Keratinocyte (primary cell): Measurements from ENCODE around the gene NDUFAF2. TPM values are rescaled to one million over a fixed set of nuclear protein-coding genes. Genes with fewer than 3 reads are reported as not detected.
A peak's percentile ranks its signal among the peaks of the same experiment; 100 is the strongest.

Source experiments
- DNase-seq: peaks from one replicate; pipeline ENCODE4 v3.0.0-alpha.2; 2011; ENCODE audit warnings: low read depth, missing footprints, low spot score
- FAIRE-seq: peaks from 2 replicates; lab custom pipeline; 2011; peaks lifted over from hg19 to GRCh38; lab: Jason Lieb, UNC
- H2AFZ ChIP-seq: 2 replicates; pipeline ENCODE4 v1.6.0; 2012; ENCODE audit warnings: low read length, control low read depth, inconsistent platforms; ENCODE audit not compliant: control insufficient read depth
- H3K27ac ChIP-seq: 2 replicates; pipeline ENCODE4 v1.5.1; 2011; ENCODE audit warnings: low read length; ENCODE audit not compliant: control insufficient read depth, insufficient read depth
- H3K27me3 ChIP-seq: 3 replicates; pipeline ENCODE4 v1.6.0; 2011; ENCODE audit warnings: low read length; ENCODE audit not compliant: control insufficient read depth, insufficient read depth; ENCODE audit errors: extremely low read depth
- H3K36me3 ChIP-seq, 2 experiments: 2 replicates in 1 of 2; 3 replicates in 1 of 2; pipeline ENCODE4 v1.5.1; 2011; ENCODE audit warnings: low read length in 2 of 2, mild to moderate bottlenecking in 1 of 2; ENCODE audit not compliant: control insufficient read depth in 2 of 2, insufficient read depth in 2 of 2; ENCODE audit errors: extremely low read depth in 1 of 2
- H3K4me1 ChIP-seq: 3 replicates; pipeline ENCODE4 v1.5.1; 2011; ENCODE audit warnings: low read length; ENCODE audit not compliant: control insufficient read depth, insufficient read depth; ENCODE audit errors: extremely low read depth
- H3K4me2 ChIP-seq: 3 replicates; pipeline ENCODE4 v1.6.0; 2011; ENCODE audit warnings: low read depth, low read length; ENCODE audit not compliant: control insufficient read depth, insufficient read depth; ENCODE audit errors: extremely low read depth
- H3K4me3 ChIP-seq, 3 experiments: fragments of 200-600 bp in 1 of 3; sonication (generic) in 1 of 3; 2 replicates in 2 of 3; 3 replicates in 1 of 3; pipeline ENCODE4 v1.5.1; 2011 to 2016; ENCODE audit warnings: low read length in 3 of 3, mild to moderate bottlenecking in 3 of 3, control low read depth in 2 of 3, inconsistent platforms in 1 of 3, low read depth in 1 of 3, mixed read lengths in 1 of 3, mixed run types in 1 of 3, moderate library complexity in 1 of 3; ENCODE audit not compliant: control insufficient read depth in 2 of 3, insufficient read depth in 2 of 3; ENCODE audit errors: extremely low read depth in 1 of 3
- H3K79me2 ChIP-seq: 2 replicates; pipeline ENCODE4 v1.6.0; 2012; ENCODE audit warnings: low read length; ENCODE audit not compliant: control insufficient read depth, insufficient read depth
- H3K9ac ChIP-seq: 3 replicates; pipeline ENCODE4 v1.6.0; 2011; ENCODE audit warnings: low read length; ENCODE audit not compliant: control insufficient read depth, insufficient read depth; ENCODE audit errors: extremely low read depth
- H3K9me1 ChIP-seq: 3 replicates; pipeline ENCODE4 v1.6.0; 2011; ENCODE audit warnings: low read length; ENCODE audit not compliant: control insufficient read depth, insufficient read depth; ENCODE audit errors: extremely low read depth
- H3K9me3 ChIP-seq: 2 replicates; pipeline ENCODE4 v1.5.1; 2012; ENCODE audit warnings: low read depth, low read length; ENCODE audit not compliant: control insufficient read depth
- H4K20me1 ChIP-seq: 3 replicates; pipeline ENCODE4 v1.6.0; 2011; ENCODE audit warnings: low read length; ENCODE audit not compliant: control insufficient read depth, insufficient read depth; ENCODE audit errors: extremely low read depth
- EZH2 ChIP-seq: IDR thresholded peaks from one replicate; pipeline ENCODE4 v1.6.1; 2012; ENCODE audit warnings: inconsistent platforms, mild to moderate bottlenecking, low read length, moderate library complexity
- dilution Hi-C: fragments of 300-500 bp; cut with MboI; formaldehyde crosslinking; loops from one replicate; pipeline ENCODE4 v1.7.0; 2020; ENCODE audit warnings: low sequenced_read_pairs; ENCODE audit not compliant: extremely low pct_ligation_motif_present
- polyA plus RNA-seq, 5 experiments: library from polyadenylated mRNA; depleted of rRNA in 3 of 5; stranded (reverse) in 3 of 5; stranded (forward) in 1 of 5; unstranded in 1 of 5; fragments of >200 nt; gene quantifications; 1 replicate in 1 of 5; 2 replicates in 3 of 5; 3 replicates in 1 of 5; pipeline versions ENCODE4 v1.2.1 to v1.2.3, GENCODE V29; 2011 to 2012; ENCODE audit warnings: missing spikeins in 2 of 5, low read depth in 1 of 5, low replicate concordance in 1 of 5
- TF ChIP-seq, protein P1 (sequence below), 3 experiments: IDR thresholded peaks in 1 of 3; conservative IDR thresholded peaks in 1 of 3; optimal IDR thresholded peaks in 1 of 3; 2 replicates in 2 of 3; 3 replicates in 1 of 3; pipeline versions ENCODE3 to v1.5.1; 2011; ENCODE audit warnings: low read length in 3 of 3, mild to moderate bottlenecking in 3 of 3, moderate library complexity in 2 of 3, control low read depth in 1 of 3, inconsistent platforms in 1 of 3; ENCODE audit not compliant: insufficient read depth in 2 of 3; ENCODE audit errors: extremely low read depth in 1 of 3

Gene NDUFAF2
- polyA plus RNA-seq, 1 donor (not counting 4 experiments of a cell fraction or from before 2014, with no cell fraction given): 62.3 TPM

DNA sequence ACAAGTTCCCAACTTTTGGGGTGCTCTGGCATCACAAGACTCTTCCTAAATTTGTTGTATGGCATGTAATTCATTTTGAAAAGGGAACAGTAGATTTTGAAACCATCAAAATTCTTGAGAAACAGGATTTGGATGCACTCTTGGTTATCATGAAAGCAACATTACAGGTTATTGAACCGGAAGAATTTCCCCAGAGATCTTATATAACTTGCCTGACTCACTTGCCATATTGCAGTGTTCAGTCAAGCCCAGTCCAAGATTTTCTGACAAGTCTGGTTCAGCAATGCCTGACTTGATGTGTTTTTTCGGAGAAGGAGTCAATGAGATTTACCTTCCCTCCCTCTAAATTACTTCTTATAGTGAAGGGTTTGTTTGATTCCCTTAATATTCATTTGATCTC, 185.3 kb downstream of the NDUFAF2 start:
- Histone ChIP-seq H3K4me2 (no peak overlapping the region), H3K36me3 (no peaks in the 10 kb centered on the region), H4K20me1 (no peaks in the 10 kb centered on the region), H3K27me3 (no peaks in the 10 kb centered on the region), H2AFZ (no peak overlapping the region), H3K27ac (no peak overlapping the region), H3K4me3 (no peak overlapping the region), H3K9ac (no peak overlapping the region), H3K9me3 (no peaks in the 10 kb centered on the region), H3K9me1 (no peaks in the 10 kb centered on the region), H3K4me1 (no peaks in the 10 kb centered on the region), H3K79me2 (no peaks in the 10 kb centered on the region)
- TF ChIP-seq EZH2: no peak
- TF ChIP-seq, protein P1, sequence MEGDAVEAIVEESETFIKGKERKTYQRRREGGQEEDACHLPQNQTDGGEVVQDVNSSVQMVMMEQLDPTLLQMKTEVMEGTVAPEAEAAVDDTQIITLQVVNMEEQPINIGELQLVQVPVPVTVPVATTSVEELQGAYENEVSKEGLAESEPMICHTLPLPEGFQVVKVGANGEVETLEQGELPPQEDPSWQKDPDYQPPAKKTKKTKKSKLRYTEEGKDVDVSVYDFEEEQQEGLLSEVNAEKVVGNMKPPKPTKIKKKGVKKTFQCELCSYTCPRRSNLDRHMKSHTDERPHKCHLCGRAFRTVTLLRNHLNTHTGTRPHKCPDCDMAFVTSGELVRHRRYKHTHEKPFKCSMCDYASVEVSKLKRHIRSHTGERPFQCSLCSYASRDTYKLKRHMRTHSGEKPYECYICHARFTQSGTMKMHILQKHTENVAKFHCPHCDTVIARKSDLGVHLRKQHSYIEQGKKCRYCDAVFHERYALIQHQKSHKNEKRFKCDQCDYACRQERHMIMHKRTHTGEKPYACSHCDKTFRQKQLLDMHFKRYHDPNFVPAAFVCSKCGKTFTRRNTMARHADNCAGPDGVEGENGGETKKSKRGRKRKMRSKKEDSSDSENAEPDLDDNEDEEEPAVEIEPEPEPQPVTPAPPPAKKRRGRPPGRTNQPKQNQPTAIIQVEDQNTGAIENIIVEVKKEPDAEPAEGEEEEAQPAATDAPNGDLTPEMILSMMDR (optimal IDR thresholded peaks at IDR 0.05 in 1 of 3, IDR thresholded peaks at IDR 0.05 in 1 of 3, conservative IDR thresholded peaks at IDR 0.05 in 1 of 3; ENCODE audit: extremely low read depth in 1 of 3, insufficient read depth in 2 of 3, low read length in 3 of 3): no peak
- FAIRE-seq (peak; percentile 65), DNase-seq (no peak)
- dilution Hi-C loops: no loop called here

DNA sequence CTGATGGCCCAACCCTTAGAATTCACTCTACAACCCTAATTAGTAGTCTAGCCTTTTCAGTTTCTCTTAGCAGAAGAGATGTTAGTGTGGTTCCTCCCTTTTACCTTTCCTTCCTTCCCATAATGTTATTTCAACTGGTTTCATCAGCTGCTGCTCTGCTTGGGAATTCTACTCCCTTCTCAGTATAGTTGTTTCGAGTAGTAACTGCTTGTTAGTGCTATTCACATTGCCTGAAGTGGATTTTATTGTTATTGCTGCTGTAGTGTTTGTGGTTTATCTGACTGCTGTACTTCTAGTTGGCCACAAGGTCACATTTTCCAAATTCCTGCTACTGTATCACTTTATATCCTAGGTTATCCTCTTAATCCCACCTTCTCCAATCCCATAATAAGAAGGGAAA, 187.6 kb downstream of the NDUFAF2 start:
- dilution Hi-C loops: no loop called here
- H3K4me1 ChIP-seq: no peaks in the 10 kb centered on the region
- no peaks in the 10 kb centered on the region for H3K36me3 ChIP-seq
- no peak overlapping the region for H3K4me3 ChIP-seq
- no peak for DNase-seq
- no peaks in the 10 kb centered on the region for H3K9me1 ChIP-seq
- no peak for FAIRE-seq
- H2AFZ ChIP-seq: no peak overlapping the region
- H3K9ac ChIP-seq: no peak overlapping the region
- no peaks in the 10 kb centered on the region for H3K9me3 ChIP-seq
- no peaks in the 10 kb centered on the region for H3K79me2 ChIP-seq
- TF ChIP-seq, protein P1 (optimal IDR thresholded peaks at IDR 0.05 in 1 of 3, IDR thresholded peaks at IDR 0.05 in 1 of 3, conservative IDR thresholded peaks at IDR 0.05 in 1 of 3; ENCODE audit: extremely low read depth in 1 of 3, insufficient read depth in 2 of 3, low read length in 3 of 3): no peak
- TF ChIP-seq EZH2: no peak
- H3K27me3 ChIP-seq: no peaks in the 10 kb centered on the region
- no peak overlapping the region for H3K4me2 ChIP-seq
- H4K20me1 ChIP-seq: no peaks in the 10 kb centered on the region
- H3K27ac ChIP-seq: no peak overlapping the region
